HG02973 (cell line): Measurements from ENCODE around the gene SART3.
A peak's percentile ranks its signal among the peaks of the same experiment; 100 is the strongest.

ENCODE experiments used
- ATAC-seq: cut with Tn5 transposase; IDR thresholded peaks from one replicate; pipeline ENCODE4 v1.9.1; 2021; ENCODE audit warnings: moderate library complexity; ENCODE audit not compliant: unreplicated experiment

The SART3 gene

GRCh38 chr12:108530161-108530560 lies 30.8 kb downstream of the SART3 start:
- no peak for ATAC-seq

- ATAC-seq: no peak
These were observed 33.8 kb downstream of the SART3 start for GRCh38 chr12:108527166-108527496.

GRCh38 chr12:108526482-108527165 lies 34.3 kb downstream of the SART3 start:
- no peak for ATAC-seq

GRCh38 chr12:108525681-108526080 lies 35.3 kb downstream of the SART3 start:
- no peak for ATAC-seq

GRCh38 chr12:108523365-108523764 lies 37.6 kb downstream of the SART3 start:
- no peak for ATAC-seq

GRCh38 chr12:108519558-108519957 lies 41.4 kb downstream of the SART3 start:
- no peak for ATAC-seq

GRCh38 chr12:108518716-108519496 lies 42.1 kb downstream of the SART3 start:
- ATAC-seq: no peak

- no peak for ATAC-seq
These were observed 42.8 kb downstream of the SART3 start for GRCh38 chr12:108518101-108518715.

- ATAC-seq: no peak
These were observed 43.5 kb downstream of the SART3 start for GRCh38 chr12:108517288-108518100.

GRCh38 chr12:108516511-108517275 lies 44.3 kb downstream of the SART3 start:
- no peak for ATAC-seq

- no peak for ATAC-seq
These were observed 45.1 kb downstream of the SART3 start for GRCh38 chr12:108515916-108516315.

- peak; percentile 76 for ATAC-seq
These were observed 45.8 kb downstream of the SART3 start, which contains the start of gene FICD for GRCh38 chr12:108514973-108515814. Gene FICD (plus strand): TSS chr12:108515277. CDS start chr12:108516973, 1,696 bp downstream.

GRCh38 chr12:108514468-108514972 lies 46.5 kb downstream of the SART3 start:
- no peak for ATAC-seq

- peak; percentile 30 for ATAC-seq
These were observed 49.1 kb downstream of the SART3 start for GRCh38 chr12:108511633-108512540.

GRCh38 chr12:108510836-108511235 lies 50.1 kb downstream of the SART3 start:
- ATAC-seq: no peak

GRCh38 chr12:108509806-108510205 lies 51.2 kb downstream of the SART3 start:
- ATAC-seq: no peak

- no peak for ATAC-seq
These were observed 52.9 kb downstream of the SART3 start for GRCh38 chr12:108507971-108508642.

GRCh38 chr12:108505129-108505528 lies 55.8 kb downstream of the SART3 start:
- ATAC-seq: no peak
